ENCODE measurements around the gene DMXL2.
"Not testable (repeated sequence)": the region's sequence is repeated elsewhere in the genome, so short reads cannot be mapped to it uniquely, and the experiment has no call there.

DMXL2 gene

DNA sequence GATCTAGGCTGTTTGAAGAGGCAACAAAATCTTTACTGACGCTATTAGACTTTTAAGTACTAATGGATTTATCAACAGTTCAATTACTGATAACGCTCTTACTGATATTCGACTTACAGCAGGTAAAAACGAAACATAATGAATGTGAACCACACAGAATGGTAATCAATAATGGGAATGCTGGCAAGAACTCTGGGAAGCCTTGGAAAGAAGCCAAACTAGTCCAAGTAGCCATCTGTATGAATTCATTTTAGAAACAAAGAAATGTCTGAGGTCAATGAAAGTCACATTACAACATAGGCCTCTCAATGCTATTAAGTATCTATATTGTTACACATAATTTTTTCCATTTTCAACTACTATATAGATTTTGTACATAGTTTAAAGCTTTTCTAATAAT lies 130.0 kb downstream of the DMXL2 start:
- DNase-seq (ENCODE audit: low spot score), result no peak

DNA sequence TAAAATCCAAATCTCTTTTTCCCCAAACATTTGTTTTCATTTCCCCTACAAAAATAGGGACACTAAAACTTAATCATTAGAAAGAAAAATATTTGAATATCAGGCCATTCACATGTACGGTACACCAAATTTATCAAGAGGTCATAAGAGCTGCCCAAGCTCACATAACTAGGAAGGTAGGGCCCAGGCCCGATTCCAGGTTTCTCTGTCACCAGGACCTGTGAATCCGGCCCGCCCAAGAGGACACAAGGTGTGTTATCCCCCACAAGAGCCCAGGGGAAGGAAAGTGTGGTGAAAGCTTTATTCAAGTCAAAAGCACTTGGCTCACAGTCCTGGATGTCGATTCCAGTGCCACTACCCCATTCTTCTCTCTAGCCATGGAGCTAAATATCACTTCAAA lies 130.6 kb downstream of the DMXL2 start:
- no peak for DNase-seq (ENCODE audit: low spot score)

DNA sequence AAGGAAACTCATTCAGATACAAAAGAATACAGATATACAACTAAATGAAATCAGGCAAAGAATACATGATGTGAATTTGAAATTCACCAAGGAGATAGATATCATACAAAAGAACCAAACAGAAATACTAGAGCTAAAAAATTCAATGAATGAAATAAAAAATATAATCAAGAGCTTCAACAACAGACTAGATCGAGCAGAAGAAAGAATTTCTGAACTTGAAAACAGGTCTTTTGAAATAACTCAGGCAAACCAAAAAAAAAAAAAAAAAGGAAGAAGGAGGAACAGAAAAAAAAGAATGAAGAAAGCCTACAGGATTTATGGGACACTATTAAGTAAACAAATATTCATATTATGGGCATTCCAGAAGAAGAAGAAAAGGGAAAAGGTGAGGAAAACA lies 137.8 kb downstream of the DMXL2 start:
- DNase-seq (ENCODE audit: low spot score), result no peak

DNA sequence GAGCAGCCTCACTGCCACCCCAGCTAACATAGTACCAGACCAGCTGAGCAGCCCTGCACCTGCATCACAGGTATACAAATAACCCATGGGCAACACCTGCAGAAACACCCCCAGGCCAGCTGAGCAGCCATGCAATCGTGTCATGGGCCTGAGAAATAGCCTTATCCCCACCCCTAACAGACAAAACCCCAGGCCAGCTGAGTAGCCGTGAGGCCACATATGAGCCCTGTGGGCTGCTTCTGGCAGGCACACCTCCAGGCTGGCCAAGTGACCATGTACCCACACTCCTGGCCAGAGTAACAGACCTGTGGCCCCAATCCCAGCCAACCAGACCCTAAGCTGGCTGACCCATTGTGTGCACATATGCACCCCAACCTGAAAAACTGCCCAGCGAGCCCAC lies 138.6 kb downstream of the DMXL2 start:
- no peak for DNase-seq (ENCODE audit: low spot score)

DNA sequence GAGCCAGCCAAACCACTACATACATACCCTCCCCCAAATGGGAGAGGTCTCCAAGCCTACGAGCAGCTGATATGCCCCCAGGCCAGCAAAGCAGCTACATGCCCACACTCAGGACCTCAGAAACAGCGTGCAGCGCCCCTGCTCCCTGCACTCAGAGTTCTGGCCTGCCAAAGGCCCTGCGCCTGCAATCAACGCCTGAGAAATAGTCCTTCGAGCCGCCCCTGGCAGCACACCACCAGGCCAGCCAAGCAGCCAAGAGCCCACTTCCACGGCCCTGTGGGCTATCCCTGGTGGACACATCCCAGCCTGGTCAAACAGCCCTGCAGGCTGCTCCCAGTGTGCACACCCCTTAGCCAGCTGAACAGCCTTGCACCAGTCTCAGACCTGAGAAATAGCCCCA lies 139.1 kb downstream of the DMXL2 start:
- no peak for DNase-seq (ENCODE audit: low spot score)

DNA sequence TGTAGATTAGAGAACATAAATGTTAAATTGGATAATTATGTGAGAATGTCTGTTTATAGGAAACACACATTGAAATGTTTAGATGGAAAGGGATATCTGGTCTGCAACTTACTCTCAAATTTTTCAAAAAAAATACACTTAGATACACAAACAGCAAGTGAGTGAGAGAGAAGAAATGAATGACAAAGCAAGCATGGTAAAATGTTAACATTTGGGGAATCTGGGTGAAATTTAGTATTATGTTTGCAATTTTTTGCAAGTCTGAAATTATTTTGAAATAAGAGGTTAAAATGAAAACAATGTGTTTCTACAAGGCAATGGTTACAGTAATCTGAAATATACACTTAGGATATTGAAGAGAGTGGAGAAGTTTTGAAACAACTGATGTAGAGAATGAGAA lies 146.8 kb downstream of the DMXL2 start:
- DNase-seq (ENCODE audit: low spot score), result no peak

DNA sequence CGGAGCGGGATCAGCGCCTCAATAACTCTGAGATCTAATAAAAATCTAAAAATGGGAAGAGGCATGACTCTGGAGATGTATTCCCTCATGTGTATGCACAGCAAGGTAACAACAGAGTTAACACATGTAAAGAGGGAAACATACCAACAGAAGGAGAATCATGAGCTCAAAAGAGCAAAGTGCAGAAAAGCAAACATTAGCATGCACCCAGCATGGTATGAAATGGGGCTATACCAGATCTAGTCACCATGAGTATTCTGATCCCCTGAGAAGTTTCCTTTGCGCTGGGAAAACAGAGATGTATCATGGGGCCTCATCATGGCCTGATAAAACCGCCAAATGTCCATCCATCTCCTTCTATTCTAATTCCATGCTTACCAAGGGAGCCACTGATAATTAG lies 152.1 kb downstream of the DMXL2 start:
- DNase-seq (ENCODE audit: low spot score), result no peak

DNA sequence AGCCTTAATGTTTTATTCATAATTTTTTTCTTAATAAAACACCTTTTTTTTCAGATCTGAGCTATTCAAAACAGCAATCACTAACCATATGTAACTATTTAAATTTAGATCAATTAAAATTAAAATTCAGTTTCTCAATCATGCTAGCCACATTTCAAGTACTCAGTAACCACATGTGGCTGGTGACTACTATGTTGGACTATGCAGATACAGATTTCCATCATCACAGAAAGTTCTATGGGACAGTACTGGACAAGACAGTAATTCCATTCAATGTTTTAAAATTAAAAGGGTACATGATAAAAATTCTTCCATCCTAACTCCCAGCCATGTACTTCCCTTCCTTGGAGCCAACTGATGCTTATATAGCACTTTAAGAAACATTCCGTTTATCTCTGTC lies 161.8 kb downstream of the DMXL2 start:
- no peak for DNase-seq (ENCODE audit: low spot score)

DNA sequence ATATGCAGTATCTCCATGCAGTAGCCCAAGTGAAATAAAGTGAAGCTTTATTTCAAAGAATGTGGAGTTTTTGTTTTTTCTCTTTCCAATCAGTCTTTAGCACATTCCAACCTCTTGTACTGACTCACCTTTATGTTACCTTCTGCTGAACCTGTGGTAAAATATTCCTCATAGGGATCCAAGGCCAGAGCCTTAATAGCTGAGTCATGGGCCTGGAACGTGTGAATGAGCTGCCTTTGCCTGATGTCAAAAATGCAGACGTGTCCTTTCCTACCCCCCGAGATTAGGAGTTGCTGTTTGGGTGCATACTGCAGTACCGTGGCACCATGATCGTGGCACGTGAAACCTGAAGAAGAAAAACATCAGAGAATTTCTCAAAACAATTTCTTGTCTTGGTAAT lies 172.6 kb downstream of the DMXL2 start:
- DNase-seq (ENCODE audit: low spot score), result no peak

DNA sequence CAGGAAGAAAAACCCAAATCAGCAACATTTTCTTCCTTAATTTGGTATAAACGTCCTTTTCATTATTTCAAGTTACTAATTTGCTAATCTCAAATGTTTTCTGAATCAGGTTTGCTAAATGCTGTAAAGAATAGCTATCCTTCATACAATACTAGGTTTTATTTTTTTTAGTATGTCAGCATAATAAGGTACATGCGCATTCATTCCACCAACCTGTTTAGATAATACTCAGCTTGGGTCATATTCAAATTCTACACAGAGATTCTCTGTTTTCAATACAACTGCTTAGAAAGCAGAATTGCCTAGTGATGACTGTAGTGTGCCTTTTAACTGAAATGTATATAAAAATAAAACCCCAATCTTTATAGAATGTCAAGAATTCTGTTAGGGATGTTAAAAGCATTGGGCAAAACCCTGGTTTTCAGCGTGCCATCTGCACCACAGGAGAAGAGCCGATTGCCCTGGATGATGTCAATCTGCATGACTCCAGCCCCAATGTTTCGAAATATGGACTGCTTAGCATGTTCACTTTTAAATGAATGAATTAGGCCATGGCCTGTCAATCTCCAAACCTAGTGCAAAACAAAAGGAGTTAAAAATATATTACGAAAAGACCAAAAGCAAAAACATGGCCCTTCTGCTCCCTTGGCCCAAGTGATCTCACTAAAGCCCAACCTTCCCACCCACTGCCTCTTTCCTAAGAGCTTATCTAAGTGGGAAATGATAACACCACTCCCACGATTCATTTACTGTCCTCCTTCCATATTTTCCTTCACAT lies 173.8 kb downstream of the DMXL2 start:
- no peak for DNase-seq (ENCODE audit: low spot score)

DNA sequence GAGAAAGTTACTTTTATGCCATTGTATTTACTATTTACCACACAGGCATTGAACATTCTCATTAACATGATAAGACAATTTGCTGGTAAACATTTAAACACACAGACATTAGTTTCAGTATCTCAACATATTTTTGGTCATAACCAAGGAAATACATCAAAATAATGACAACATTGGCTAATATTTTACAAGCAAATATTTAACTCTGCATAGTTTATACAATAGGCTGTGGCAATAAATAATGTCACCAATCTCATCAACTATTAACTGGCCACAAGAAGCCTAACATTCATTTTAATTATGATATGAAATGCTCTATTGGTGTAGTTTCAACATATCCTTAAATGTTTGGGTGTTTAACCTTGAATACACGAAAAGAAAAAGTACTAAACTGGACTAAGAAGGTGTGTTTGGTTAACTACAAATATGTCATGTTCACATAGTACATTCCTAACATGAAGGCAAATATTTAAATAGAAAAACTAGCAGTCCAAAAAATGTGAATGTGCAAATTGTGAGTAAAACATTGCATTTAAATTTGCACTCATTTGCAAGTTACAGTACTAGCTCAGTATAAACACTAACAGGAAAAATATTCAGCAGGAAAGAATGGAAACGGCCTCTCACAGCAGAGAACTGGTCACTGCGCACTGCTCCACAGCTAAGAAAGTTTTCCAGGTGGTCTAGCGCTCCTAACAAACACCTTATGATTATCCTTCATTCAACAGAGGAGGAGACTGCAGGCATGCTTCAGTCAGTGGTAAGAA lies 174.5 kb downstream of the DMXL2 start:
- DNase-seq (ENCODE audit: low spot score), result no peak

DNA sequence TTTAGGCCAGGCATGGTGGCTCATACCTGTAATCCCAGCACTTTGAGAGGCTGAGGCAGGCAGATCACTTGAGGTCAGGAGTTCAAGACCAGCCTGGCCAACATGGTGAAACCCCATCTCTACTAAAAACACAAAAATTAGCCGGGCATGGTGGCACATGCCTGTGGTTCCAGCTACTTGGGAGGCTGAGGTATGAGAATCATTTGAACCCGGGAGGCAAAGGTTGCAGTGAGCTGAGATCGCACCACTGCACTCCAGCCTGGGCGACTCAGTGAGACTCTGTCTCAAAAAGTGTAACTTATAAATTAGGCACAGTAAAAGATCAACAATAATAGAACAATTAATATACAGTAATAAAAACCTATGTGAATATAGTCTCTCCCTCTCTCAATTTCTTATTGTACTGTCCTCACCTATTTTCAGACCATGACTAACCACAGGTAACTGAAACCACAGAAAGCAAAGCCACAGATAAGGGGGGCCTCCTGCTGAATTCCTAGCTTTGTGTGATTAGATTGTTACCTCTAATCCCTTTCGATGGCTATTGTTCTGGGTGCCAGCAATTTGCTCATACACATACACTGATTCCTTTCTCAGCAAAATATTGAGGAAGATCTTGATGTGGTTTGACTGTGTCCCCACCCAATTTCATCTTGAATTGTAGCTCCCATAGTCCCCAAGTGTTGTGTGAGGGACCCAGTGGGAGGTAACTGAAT lies 176.4 kb downstream of the DMXL2 start:
- DNase-seq (ENCODE audit: low spot score), result not testable (repeated sequence)

DNA sequence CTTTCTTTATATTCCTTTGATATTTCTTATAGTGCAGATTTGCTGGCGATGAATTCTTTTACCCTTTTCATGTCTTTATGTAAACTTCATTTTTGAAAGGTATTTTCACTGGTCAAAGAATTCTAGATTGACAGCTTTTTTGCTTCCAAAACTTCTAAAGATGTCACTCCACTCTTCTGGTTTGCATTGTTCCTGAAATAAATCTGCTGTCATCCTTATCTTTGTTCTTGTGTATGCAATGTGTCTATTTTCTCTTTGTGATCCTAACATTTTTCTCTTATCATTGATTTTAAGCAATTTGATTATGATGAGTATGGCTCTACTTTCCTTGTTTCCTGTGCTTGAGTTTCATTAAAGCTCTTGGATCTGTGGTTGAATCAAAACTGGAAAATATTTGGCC lies 177.8 kb downstream of the DMXL2 start:
- no peak for DNase-seq (ENCODE audit: low spot score)

DNA sequence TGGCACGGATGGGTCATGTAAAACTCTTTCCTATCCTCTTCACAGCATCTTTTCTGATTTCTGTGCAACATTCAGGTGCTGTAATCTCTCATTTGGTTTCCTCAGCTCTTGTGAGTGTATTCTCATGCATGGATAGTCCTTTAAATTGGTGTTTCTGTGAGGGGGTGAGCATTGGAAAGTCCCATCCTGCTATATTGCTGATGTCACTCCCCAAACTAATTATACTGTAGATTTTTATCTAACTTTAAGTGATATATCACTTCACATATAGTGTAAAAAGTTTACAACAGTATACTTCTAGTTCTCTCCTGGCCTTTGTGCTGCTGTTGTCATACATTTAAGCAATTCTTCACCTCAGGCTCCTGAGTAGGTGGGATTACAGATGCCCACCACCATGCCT lies 178.5 kb downstream of the DMXL2 start:
- no peak for DNase-seq (ENCODE audit: low spot score)

DNA sequence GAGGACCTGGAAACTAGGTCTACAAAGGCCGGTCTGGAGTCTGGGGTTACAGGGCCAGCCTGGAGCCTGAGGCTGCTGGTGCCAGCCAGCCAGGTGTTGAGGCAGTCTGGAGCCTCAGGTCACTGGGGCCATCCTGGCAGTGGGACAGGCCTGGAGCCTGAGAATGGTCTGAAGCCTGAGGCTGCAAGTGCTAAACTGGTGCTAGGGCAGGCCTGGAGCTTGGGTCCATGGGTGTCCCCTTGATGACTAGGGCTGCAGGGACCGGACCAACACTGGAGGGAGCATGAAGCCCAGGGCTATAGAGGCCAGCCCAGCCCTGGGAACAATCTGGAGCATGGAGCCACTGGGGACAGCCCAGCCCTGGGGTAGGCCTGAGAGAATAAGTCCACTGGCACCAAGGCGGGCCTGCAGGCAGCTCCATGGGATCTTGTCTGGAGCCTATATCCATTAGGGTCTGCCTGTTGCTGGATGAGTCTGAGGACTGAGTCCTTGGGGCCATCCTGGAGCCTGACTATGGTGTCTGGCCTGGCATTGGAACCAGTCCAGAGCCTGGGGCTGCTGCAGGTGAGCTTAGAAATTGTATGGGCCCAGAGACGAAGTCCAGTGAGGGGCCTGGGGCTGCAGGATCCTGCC lies 179.2 kb downstream of the DMXL2 start:
- DNase-seq (ENCODE audit: low spot score), result no peak

DNA sequence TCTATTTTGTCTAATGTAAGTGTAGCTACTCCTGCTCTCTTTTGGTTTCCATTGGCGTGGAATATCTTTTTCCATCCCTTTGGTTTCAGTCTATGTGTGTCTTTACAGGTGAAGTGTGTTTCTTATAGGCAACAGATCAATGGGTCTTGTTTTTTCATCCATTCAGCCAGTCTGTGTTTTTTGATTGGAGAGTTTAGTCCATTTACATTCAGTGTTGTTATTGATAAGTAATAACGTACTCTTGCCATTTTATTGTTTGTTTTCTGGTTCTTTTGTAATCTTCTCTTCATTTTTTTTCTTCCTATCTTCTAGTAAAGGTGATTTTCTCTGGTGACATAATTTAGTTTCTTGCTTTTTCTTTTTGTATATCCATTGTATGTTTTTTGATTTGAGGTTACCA lies 184.0 kb downstream of the DMXL2 start:
- DNase-seq (ENCODE audit: low spot score), result no peak

DNA sequence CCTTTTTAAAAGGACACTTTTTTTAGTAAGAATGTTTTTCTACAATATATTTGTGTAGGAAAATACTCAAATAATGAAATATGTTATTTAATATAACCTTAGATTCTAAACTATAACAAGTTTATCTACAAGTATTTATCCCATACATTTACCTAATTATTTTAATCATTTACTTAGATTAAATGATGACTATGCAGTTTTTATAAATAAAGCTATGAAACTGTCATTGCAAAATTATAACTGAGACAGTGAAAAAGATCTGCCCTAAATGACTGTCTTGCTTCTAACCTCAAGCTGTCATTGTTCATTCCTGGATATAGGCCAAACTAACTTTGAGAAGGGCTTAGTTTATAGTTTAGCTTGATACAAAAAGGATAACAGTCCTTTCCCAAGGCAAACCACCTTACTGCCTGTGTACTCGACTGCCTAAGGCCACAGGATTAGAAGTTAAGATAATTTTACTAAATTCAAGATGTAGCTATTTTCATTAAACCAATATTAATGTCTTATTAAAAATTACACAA lies 197.0 kb downstream of the DMXL2 start:
- DNase-seq (ENCODE audit: low spot score), result no peak

DNA sequence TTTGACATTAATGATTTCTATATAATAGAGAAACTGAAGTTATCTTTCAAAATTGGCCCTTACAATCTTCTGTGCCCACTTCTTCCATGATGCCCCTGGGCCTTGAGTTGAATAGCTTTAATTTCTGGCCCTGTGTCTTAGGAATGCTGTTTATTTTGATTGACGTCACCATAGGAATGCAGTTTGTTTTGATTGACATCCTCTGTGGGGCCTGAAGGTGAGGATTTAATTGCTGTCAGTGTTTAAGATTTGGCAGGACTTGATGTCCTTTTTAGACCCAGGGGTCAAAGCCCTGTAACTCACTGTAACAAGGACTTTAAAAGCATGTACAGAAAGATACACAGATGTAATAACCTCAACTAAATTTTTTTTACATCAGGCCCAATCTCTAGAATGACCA lies 197.8 kb downstream of the DMXL2 start:
- DNase-seq (ENCODE audit: low spot score), result no peak

DNA sequence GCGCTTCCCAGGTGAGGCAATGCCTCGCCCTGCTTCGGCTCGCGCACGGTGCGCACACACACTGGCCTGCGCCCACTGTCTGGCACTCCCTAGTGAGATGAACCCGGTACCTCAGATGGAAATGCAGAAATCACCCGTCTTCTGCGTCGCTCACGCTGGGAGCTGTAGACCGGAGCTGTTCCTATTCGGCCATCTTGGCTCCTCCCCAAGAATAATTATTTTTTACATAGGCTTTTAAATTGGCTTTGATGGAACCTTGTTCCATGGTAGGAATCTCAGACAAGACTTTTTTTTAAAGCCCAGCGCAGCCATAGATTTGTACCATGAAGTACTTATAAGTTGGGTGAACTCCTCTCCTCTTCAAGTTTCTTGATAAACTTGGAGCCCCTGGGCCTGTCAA lies 199.5 kb downstream of the DMXL2 start:
- DNase-seq (ENCODE audit: low spot score), result not testable (repeated sequence)

DNA sequence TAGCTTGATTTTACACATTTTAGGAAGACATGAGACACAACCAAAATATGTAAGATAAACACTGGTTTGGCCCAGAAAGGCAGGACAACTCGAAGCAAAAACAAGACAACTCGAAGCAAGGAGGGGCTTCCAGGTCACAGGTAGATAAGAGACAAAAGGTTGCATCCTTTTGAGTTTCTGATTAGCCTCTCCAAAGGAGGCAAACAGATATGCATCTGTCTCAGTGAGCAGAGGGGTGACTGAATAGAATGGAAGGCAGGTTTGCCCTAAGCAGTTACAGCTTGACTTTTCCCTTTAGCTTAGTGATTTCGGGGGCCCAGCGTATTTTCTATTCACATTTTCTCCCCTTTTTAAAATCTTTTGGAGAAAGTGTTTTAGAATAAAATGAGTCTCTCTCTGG lies 206.4 kb downstream of the DMXL2 start:
- no peak for DNase-seq (ENCODE audit: low spot score)

DNA sequence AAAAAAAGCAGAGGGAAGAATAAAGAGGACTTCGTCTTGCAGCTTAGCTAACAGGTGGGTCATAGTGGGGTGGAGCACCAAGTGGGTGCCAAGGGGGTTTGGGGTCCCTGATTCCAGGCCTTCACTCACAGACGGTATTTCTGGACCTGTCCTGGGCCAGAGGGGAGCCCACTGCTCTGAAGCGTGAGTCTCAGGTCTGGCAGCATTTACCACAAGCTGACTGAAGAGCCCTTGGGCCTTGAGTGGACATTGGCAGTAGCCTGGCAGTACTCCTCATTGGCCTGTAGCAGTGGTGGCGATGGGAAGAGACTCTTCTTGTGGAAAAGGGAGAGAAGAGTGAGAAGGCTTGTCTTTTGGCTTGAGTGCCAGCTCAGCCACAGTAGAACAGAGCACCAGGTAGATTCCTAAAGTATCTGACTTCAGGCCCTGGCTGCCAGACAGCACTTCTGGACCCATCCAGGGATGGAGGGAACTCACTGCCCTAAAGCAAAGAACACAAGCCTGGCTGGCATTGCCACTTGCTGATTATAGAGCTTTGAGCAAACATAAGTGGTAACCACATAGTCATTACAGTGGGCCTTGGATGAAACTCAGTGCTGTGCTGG lies 208.2 kb downstream of the DMXL2 start:
- DNase-seq (ENCODE audit: low spot score), result no peak

Data from ecto neural progenitor cell (in vitro differentiated cells).